ENCODE measurements around the gene GNGT2.

Gene GNGT2

GRCh38 chr17:49165143-49165542 is 45.2 kb downstream of the GNGT2 start:
- DNase-seq = no peak

- no peak for DNase-seq
Observed at GRCh38 chr17:49162866-49163265, 47.5 kb downstream of the GNGT2 start.

DNA sequence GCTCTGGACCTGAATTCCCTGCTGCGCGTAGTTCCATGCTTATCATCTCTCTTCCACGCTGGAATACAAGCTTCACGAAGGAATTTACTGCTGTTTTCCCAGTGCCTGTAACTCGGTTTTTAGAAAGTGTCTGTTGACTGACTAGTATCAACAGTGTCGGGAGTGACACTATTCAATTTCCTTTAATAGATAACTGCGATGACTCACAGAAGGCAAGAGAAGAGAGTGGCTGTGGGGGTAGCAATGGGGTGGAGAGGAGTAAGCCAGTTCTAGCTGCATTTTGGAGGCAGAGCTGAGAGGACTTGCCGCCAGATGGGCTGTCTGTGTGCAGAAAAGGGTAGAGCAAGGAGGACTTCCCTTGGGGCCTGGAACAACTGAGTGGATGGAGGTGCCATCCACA is 52.6 kb downstream of the GNGT2 start:
- DNase-seq = peak; percentile 18

- DNase-seq = no peak
Observed at GRCh38 chr17:49156256-49156655, 54.1 kb downstream of the GNGT2 start.

Data from fibroblast of skin of right quadriceps (primary cell).